Stimulated activated CD4-positive, alpha-beta T cell treated with anti-CD3 and anti-CD28 coated beads, Interleukin-1b, Interleukin-23, amount 100 ng/mL, for 24 hours (primary cell): ENCODE data around the gene BLVRA.

Experiments
- DNase-seq, 4 experiments: peaks; one replicate each; pipeline ENCODE4 v3.0.0-alpha.2; 2020; ENCODE audit warnings: low read depth in 4 of 4, low spot score in 1 of 4

BLVRA gene

DNA sequence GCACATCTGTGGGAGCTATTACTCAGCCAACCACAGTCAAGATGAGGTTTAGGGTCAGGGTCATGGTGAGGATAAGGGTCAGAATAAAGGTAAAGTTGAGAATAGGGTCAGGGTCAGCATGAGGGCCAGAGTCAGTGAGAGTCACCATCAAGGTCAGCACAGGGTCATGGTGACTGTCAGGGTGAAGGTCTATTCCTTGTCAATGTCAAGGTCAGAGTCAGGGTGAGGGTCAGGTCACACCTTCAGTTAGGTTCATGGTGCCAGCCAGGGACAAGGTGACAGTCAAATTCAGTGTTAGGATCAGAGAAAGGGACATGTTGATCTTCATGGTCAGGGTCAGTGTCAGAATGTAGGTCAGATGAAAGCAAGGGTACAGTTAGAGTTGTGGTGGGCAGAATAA is 96.7 kb downstream of the BLVRA start:
- no peak for DNase-seq

DNA sequence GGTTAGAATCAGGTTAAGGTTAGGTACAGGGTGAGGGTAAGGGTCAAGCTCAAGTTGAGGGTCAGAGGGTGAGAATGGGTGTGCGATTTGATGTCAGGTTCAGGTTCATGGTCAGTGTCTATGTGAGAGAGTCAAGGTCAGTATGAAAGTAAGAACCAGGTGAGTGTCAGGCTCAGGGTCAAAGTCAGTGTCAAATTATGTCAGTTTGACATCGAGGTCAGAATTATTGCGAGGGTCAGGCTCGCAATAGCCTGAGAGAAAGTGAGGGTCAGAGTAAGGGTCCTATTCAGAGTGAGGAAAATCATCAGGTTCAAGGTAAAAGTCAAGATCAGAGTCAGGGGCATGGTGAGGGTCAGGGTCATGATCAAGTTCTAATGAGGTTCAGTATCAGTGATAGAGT is 97.8 kb downstream of the BLVRA start:
- DNase-seq: no peak
